GM12874 (cell line): Measurements from ENCODE around the gene GPANK1.

Source experiments
- CTCF ChIP-seq: IDR thresholded peaks from 2 replicates; pipeline ENCODE4 v1.5.1; 2011; ENCODE audit warnings: low read depth, mild to moderate bottlenecking, control low read depth, low read length, moderate library complexity; ENCODE audit not compliant: insufficient read depth

GPANK1 gene

DNA sequence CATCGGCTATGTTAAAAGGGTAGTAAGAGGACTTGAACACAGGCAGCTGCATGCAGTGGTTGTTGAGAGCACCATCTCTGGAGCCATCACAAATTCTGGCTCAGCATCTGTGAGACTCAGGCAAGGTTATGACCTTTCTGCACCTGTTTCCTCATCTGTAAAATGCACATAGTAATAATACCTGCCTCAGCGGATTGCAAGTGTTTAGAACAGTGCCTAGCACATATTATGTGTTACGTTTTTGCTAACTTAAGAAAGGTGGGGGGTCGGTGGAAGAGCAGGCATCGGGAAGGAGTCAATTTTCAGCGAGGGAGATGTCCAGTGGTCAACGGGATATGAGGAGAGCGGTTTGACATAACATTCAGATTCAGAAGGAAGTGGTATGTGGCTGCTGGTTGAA is 13.2 kb upstream of the GPANK1 start:
- TF ChIP-seq CTCF: no peak

DNA sequence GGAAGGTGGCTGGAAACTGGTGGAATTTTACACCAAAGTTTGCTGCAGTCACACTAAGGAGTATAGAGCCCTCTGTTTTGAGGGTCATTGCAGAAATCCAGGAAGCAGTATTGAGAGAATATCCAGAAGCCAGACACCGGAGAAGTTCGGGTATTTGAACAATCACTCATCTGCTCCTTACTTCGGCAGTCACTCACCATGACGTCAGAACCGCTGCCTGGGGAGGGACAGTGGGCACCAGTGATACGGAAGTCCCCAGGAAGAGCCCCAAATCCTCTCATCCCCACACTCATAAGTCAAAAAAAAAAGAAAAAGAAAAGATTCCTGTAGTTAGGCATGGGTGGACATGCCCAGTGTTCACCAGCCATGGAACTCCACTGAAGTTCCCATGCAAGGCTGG is 12.1 kb upstream of the GPANK1 start:
- no peak for TF ChIP-seq CTCF

DNA sequence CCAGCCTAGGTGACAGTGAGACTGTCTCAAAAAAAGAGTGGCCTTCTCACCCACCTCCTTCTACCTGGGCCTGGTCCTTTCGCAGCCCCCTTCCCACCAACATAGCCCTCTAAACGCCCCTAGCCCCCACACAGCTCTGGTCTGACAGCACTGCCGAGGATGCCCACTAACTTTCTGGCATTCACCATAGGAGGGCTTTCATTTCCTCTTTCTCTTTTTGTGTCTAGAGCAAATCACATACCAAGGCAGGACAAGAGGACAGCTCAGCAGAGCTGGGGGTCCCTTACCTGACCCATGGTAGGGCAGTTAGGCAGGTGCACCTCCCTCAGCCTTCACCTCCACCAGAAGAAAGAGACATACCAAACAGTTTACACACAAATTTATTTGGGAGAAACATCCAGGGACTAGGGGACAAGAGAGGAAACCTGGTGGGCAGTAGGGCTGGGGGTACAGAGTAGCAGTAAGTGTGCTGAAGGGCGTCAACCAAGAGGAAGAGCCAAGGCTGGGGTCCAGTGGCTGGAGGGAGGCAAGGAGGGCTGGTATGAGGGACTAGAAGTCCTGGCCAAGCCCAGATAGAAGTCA is 11.6 kb upstream of the GPANK1 start:
- no peak for TF ChIP-seq CTCF

DNA sequence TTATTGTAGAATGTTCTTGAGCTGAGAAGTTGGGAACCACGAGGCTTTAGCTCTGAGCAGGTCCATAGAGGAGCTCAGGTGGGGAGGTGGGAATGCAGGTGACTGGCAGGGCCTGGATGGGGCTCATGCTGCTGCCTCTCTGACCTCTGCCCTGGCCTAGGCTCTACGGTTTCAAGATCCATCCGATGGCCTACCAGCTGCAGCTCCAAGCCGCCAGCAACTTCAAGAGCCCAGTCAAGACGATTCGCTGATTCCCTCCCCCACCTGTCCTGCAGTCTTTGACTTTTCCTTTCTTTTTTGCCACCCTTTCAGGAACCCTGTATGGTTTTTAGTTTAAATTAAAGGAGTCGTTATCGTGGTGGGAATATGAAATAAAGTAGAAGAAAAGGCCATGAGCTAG is 4.9 kb upstream of the GPANK1 start, which contains the start of gene LY6G5B:
Gene LY6G5B, plus strand, starts transcription at position 301 of the 400 bp plus-strand sequence. CDS start 975 bp downstream, outside the sequence.
- no peak for TF ChIP-seq CTCF

DNA sequence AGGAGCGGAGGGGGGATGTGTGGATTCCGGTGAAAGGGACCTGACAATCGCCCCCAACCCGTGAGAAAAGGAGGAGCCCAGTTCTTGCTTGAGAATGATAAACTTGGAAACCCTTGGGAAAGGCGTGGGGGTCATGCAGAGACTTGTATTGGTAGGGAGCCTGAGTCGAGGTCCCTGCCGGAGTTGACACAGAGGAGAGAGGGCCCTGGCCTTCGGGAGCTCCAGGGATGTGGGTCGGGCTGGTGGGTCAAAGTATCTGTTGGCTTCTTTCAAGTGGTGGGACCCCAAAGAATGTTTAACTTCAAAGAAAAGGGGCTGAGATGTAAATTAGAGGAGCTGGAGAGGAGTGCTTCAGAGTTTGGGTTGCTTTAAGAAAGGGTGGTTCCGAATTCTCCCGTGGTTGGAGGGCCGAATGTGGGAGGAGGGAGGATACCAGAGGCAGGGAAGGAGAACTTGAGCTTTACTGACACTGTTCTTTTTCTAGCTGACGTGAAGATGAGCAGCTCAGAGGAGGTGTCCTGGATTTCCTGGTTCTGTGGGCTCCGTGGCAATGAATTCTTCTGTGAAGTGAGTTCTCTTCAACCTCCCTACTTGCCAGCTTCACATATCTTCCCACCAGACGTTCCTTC is 1.7 kb upstream of the GPANK1 start:
- TF ChIP-seq CTCF: no peak

DNA sequence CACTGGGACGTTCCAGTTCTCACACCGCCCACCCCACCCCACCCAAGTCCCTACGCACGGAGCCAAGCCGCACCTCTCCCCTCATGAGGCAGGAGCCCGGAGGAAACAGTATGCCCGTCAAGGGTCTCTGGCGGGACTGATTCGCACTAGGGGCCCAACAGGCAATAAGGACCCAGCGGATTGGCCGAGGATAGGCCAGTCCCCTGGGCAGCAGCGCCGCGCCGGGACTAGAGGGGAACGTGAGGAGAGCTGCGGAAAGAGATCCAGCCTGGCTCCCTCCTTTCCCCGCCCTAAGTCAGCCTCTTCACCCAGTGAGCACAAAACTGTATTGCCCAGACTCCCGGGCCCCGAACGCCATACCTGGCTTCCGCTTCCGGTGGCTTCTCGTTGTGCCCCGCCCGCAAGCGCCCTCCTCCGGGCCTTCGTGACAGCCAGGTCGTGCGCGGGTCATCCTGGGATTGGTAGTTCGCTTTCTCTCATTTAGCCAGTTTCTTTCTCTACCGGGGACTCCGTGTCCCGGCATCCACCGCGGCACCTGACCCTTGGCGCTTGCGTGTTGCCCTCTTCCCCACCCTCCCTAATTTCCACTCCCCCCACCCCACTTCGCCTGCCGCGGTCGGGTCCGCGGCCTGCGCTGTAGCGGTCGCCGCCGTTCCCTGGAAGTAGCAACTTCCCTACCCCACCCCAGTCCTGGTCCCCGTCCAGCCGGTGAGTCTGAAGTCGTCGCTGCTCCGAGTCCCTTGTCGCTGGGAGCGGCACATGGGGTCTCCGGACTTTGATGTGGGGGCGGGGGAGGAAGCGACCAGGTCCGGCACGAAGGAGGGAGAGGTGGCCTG is 922 bp upstream of the GPANK1 start, which contains the start of gene CSNK2B:
Gene CSNK2B, plus strand, starts transcription at position 580 of the 836 bp plus-strand sequence. CDS start 752 bp downstream, outside the sequence.
- TF ChIP-seq CTCF: no peak
